HG02840 (cell line): ENCODE results near the gene RHOA.
A peak's percentile ranks its signal among the peaks of the same experiment; 100 is the strongest.

ENCODE experiments used
- ATAC-seq: cut with Tn5 transposase; IDR thresholded peaks from one replicate; pipeline ENCODE4 v1.9.1; 2021; ENCODE audit warnings: mild to moderate bottlenecking, moderate library complexity, moderate number of reproducible peaks; ENCODE audit not compliant: unreplicated experiment, low FRiP score

RHOA gene

DNA sequence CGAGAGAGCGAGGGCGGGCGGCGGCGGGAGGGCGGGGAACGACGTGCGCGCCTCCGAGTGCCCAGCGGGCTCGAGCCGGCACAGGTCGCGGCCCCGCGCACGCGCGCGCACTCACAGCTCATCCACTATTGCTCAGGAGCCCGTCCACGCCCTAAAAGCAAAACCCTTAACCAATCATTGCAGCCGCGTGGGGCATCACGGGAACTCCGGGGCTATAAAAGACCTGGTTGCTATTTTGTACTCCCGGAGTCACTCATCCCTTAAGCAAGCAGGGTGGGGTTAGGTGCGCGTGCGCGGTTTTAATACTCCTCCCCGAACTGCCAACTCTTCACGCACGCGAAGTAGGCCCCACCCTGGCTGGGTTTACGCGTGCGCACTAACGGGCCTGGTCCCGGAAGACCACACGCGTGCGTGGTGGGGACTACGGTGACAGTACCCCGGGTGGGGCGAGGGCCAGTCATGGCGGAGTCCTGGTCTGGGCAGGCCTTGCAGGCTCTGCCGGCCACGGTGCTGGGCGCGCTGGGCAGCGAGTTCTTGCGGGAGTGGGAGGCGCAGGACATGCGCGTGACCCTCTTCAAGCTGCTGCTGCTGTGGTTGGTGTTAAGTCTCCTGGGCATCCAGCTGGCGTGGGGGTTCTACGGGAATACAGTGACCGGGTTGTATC is at the start of gene RHOA, which contains the start of gene TCTA:
TSS of gene RHOA (minus strand) at position 9 of the 664 bp plus-strand sequence. CDS start 36,387 bp downstream, outside the sequence.
TSS of gene TCTA (plus strand) at position 456 of the 664 bp plus-strand sequence. CDS start at position 460, 4 bp downstream.
- ATAC-seq = peak; percentile 90

DNA sequence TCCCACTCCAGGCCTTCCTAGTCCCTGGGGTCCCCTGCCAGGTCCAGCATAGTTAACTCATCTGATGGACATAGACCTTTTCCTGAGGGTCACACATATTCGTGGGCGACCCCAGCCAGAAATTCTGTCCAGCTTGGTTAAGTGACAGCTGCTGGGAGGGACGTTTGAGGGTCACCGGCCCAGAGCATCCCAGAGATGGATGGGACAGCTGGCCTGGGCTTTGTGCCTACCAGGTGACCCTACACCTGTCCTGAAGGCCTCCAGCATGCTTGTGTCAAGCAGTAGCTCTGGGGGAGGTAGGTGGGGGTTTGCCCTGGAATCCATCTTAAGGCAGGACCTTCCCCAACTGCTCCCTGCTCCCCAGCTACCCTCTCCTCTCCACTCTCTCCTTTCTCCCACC is 49.2 kb upstream of the RHOA start:
- ATAC-seq = no peak

DNA sequence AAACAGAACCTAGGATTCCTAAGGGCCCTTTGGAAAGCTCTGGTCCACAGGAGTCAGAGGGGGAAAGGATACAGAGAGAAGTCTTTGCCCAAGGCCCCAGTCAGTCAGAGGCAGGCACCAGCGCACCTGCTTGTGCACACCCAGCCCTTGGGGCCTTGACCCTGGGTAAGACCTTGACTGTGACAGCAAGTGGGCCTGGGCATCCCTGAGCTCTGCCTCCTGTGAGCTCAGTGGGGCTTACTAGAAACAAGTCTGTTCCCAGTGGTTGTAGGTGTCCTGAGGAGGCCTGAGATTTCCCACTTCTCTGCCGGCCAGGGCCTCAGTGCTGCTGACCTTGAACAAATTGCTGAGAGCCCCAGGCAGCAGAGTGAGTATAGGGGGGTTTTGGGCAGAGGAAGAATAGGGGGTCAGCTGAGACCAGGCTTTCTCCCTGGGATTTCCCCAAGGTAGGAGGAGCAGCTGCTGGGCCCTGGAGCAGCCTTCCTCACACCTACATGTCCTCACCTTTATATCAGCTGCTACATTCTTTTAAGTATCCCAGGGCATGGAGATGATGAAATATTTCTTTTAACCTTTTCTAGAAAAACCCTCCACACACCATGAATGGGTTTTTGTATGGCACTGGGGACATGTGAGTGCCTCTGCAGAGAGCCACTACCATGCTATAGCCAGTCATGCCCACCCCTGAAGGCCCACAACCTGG is 48.6 kb upstream of the RHOA start:
- no peak for ATAC-seq

DNA sequence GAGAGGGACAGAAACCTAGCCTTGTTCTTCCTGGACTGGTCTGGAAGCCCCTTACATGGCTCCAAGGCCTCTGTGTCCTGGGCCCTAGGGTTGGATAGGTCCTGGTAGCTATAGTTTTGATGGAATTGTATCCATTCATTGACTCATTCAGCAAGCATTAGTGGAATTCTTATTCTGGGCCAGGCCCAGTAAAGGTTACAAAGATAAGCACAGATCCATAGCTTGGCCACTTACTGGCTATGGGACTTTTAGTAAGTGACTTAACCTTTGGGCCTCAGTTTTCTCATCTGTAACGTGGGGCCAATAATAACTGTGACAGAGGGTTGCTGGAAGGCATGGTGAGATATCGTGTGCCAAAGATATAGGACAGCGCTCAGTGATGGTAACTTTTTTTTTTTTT is 44.7 kb upstream of the RHOA start:
- no peak for ATAC-seq

DNA sequence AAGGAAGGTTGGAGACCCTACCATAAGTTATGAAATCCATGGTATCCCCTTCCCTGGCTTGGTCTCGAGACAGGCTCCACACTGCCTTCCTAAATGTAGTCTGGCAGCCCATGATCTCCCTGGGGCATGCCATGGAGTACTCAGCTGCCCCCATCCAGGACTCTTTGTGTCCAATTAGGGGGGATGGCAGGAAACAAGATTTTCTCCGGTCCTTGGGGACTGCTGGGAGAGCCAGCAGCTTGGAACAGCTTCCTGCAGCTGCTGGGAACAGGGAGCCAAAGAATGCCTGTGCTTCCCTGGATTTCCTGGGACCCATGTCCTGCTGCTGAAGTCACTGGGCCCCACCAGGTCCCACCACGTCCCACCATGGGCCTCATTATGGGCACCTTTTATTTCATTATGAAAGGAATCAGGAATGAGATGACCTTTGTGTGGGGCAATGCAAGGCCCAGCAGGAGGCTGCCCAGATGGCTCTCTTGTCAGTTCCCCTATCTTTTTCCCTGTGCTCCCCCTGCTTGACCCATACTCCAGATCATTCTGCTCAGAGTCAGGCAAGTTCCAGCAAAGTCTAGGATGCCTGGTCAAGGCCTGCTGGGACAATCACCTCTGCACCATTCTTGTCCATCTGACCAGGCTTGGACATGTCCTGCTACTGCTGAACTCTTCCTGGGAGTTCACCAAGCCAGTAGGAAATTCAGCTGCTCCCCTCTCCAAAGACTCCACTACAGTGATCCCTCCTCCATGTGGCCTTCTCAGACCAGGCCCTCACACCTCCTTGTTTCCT is 43.3 kb upstream of the RHOA start:
- no peak for ATAC-seq

DNA sequence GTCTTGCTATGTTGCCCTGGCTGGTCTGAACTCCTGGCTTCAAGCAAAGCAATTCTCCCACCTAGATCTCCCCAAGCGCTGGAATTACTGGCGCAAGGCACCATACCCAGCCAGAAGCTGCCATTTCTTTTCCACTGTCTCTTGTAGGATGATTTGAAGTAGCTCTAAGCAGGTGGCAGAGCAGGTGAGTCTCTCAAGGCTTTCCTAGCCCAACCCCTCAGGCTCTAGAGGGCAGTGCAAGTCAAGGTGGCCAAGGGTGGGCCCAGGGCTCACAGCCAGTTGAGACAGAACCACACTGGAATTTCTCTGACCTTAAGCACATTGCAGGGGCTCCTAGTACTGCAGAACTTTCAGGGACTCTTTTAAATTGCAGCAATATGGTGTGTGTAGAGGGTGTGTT is 42.7 kb upstream of the RHOA start:
- ATAC-seq = no peak

DNA sequence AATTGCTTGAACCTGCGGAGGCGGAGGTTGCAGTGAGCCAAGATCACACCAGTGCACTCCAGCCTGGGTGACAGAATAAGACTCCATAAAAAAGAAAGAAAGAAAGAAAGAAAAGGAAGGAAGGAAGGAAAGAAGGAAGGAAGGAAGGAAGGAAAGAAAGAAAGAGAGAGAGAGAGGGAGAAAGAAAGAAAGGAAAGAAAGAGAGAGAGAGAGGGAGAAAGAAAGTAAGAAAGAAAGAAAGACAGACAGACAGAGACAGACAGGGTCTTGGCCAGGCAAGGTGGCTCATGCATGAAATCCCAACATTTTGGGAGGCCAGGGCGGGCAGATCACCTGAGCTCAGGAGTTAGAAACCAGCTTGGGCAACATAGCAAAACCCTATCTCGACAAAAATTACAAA is 41.8 kb upstream of the RHOA start:
- ATAC-seq = no peak

DNA sequence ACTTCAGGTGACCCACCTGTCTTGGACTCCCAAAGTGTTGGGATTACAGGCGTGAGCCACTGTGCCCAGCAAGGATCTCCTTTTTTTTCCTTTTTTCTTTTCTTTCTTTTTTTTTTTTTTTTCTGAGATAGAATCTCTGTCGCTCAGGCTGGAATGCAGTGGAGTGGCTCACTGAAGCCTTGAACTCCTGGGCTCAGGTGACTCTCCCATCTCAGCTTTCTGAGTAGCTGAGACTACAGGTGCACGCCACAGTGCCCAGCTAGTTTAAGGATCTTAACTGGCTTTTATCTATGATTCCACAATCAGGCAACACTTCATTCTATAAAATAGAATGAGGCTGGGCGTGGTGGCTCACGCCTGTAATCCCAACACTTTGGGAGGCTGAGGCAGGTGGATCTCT is 33.6 kb upstream of the RHOA start:
- ATAC-seq = no peak

DNA sequence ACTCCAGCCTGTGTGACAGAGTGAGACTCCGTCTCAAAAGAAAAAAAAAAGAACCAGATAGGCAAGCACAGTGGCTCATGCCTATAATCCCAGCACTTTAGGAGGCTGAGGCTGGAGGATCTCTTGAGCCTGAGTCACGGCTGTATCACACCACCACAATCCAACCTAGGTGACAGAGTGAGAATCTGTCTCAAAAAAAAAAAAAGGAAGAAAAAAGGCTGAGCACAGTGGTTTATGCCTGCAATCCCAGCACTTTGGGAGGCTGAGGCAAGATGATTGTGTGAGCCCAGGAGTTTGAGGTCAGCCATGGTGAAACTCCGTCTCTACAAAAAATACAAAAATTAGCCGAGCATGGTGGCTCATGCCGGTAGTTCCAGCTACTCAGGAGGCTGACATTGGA is 23.0 kb upstream of the RHOA start:
- no peak for ATAC-seq

DNA sequence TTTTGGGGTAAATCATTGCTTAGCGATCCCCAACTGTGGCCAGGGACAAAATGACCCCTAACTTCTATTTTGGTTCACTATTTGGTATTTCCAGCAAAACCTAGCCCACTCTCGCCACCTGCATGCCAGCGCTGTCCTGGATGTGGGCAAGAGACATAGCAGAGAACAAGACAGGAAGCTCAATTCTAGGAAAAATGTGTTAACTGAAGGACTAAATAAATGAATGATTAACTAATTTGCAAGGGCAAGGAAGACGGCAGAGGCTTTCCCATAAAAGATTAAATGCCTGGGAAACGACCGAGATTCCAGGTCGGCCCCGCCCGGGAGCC is 16.9 kb upstream of the RHOA start:
- peak; percentile 6 for ATAC-seq

DNA sequence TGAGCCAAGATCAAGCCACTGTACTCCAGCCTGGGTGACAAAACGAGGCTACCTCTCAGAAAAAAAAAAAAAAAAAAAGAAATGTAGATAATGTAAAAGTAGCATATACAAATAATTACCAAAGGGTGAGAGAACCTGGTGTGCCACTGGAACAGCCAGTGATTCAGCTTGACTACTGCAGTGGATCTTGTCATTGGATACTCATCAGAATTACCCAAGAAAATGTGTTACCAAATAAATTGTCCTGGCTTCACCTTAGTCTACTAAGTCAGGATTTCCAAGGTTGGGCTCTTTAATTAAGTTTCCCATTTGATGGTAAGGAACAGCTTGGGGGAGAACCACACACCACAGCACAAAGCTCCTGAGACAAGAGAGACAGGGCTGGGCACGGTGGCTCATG is 15.8 kb upstream of the RHOA start:
- ATAC-seq = no peak

DNA sequence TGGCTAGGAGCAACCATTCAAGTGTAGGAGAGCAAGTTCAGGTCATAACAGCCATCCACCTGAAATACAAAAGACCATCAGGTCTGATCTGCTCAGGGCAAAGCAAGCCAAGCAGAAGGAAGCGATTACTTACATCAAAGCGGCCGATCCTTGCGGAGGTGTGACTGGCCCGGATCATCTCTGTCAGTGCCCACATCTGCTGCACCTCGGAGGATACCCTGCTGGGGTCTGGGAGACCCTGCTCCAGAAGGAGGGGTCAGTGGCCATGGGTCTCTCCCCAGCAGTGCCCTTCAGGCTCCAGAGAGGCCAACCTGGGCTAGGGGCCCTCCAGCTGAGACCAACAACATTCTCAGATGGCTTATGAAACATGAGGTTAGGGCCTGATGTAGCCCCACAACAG is 13.0 kb upstream of the RHOA start:
- ATAC-seq = no peak

DNA sequence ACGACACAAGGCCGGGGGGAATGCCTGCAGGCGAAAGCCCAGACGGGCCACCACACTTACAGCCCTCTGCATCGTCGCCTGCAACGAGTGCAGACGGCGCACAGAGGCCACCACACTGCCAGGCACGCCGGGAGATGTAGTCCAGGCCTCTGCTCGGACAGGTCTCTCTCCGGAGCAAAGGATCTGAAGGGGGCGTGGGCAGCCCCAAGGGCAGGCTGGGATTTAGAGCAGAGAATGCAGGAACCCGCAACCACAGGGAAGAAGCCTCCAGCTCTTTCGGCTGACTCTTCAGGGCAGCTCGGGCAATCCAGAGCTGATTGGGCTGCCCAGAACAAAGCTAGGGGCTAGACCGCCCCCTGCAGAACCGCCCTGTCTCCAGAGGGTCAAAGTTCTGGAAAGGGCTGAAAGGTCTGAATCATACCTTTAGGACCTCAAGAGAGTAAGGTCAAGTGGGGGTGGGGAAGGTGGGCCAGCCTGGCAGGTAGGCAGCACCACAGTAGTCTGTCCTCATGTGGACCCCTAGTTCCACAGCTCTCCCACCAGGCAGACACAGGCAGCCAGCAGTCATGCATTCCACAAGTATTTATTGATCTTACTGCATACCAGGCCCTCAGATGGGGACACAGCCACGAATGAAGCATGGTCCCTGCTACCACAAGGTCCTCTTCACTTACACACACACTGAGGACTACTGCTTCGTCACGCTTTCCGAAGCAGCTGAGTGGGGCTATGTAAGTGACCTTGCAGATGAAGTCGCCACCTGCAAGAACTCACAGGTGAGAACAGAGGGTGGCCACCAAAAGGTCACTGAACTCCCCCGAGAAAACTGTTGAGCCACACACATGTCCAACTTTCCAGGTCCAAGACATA is 10.8 kb upstream of the RHOA start, which contains the start of gene AMT:
TSS of gene AMT (minus strand) at position 95 of the 870 bp plus-strand sequence. CDS start at position 72, 23 bp downstream.
- ATAC-seq = no peak

DNA sequence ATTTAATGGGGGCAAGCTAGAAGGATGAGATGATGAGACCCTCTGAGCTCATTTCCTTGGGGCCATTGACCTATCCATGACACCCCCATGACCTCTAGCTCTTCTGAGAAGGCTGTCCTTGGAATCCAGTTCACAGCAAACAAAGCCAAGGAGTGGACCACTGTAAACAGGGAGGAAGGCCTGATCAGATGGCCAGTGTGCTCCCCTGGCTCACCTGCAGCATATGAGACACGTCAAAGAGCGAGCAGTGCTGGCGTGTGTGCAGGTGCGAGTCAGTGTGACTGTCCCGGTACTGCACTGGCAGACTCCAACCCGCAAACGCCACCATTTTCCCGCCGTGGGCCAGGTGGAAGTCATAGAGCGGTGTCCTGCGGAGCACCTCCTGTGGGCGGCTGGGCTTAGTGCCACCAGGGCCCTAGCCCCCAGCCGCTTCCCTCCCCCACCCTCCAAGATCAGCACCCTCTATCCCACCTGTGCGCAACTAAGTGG is 10.2 kb upstream of the RHOA start:
- no peak for ATAC-seq

DNA sequence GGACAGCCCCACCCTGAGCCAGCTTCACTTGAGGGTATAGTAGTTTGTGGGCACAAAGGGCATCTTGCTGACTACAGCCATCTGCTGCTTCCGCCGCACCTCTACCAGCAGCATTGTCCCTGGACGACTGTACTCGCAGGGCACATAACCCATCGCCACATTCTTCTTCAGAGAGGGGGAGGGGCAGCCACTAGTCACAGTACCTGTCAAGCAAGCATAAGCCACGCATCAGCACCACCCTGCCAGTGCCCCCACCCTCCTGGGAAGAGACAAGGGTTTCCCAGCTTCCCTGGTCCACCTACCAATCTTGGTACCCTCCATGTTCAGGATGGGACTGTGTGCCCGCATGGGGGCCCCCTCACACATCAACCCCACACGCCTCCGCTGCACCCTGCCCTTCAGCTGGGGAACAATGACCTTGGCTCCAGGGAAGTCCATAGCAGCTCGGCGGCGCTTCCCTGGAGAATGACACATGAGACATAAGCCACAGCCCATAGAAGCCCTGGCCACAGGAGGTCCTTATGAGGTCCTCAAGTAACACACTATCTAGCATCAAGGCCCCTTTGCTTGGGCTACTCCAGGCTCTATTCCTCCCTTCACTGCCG is 5.8 kb upstream of the RHOA start:
- ATAC-seq = no peak

DNA sequence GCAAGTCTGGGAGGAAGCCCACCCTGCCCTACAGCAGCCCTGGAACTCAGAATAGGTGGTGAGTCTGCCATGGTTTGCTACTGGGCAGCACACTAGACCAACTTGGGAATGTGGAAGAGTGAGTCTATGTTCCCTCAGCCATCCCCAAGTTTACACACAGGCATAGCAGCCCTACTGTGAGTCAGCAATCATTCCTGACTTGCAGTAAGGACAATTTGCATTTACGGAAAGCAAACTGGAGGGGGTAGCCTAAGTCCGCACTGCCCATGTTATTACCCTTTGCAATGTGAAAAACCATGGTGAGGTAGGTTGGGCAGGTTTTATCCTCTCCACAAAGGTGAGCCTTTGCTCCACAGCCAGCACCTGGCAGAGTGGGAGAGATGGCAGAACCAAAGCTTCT is 5.1 kb upstream of the RHOA start:
- no peak for ATAC-seq

DNA sequence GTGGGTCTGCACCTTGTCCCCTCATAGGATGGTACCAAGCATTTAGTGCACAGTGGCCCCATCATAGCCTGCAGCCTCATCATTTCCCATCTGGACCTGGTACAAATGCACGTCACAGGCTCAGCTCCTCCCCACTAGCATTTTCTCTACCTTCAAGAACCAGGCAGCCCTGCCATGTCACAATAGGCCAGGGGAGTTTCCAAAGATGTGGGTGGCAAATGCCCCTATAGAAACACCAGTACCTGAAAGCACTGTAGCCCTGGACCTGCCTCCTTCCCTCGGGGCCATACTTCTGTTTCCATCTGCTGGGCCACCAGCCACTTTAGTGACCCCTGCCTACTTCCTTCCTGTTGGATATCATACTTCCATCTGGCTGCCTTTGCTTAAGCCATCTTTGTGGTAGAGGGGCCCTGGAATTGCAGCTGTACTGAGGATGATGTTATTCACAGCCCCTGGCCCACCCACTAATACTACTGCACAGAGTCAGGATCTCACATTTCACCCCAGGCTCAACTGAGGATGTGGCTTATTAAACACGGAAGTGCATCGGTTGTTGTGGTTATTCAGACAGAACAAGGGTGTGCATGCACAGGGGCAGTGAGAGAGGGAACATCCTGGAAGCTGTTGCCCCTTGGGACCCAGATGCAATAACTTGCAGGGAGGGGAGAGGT is 4.3 kb upstream of the RHOA start:
- no peak for ATAC-seq

DNA sequence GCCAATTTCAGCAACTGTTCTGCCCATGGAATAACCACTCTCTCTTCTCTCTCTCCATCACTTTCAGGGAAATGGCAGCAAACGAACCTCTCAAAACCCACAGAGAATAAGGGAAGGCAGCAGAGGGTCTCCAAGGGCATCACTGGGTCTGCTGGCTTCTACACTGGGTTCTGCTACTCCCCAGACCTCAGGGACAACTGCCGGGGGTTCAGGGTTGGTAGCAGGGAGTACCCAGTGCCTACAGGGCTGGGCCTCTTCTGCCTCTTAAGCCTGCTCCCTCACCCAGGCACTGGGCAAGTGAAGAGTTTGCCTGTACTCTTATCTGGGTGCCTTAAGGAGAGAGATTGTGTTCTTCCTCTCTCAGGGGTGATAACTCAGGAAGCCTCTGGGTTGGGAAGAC is 3.0 kb upstream of the RHOA start:
- no peak for ATAC-seq

DNA sequence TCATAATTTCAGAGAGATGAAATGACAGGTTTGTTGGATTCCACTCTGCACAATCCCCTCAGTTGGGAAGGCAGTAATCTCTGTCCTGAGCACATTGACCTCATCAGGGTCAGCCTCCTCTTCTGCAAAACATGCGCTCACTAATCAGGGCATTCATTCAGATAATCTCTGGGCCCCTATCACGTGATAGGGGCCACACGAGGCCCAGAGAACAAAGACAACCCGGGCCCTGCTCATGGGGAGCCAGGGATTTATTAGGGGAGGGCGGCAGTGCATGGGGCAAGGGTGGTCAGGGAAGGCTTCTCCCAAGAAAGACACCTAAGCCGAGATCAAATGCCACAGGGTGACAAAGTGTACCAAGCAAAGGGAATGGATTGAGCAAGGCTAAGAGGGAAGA is 1.6 kb upstream of the RHOA start:
- no peak for ATAC-seq
